ENCODE data around the gene VPS4A. TPM values are rescaled to one million over a fixed set of nuclear protein-coding genes. Genes with fewer than 3 reads are reported as not detected.

VPS4A gene
- total and polyA plus RNA-seq, 4 donors: 13.3 to 15.7 (median 14.5) TPM

DNA sequence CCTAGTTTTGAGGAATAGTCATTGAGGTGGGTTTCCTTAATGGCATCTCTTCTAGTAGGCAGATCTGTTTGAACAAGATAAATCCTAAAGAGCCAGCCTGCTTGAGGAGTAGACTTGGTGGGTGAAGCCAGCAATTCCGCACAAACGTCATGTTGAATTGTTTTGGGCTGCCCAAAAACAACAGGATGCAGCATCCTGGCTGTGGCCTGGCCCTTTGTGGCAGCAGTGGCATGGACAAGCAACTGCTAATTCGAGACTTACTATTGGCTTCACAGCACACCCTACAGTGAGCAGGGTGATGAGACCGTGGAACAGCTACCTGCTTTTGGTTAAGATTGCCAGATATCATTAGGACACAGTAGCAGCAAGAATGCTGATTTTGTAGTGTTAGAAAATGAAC lies 9.3 kb upstream of the VPS4A start:
- Histone ChIP-seq H3K4me1 (ENCODE audit: control insufficient read depth in 4 of 4, insufficient read depth in 4 of 4, low read length in 3 of 4) (no peaks in the 10 kb centered on the region), H3K9ac (ENCODE audit: low read depth in 1 of 2, low read length in 2 of 2) (no peak overlapping the region), H3K36me3 (ENCODE audit: control insufficient read depth in 4 of 4, insufficient read depth in 3 of 4, low read depth in 1 of 4, low read length in 3 of 4) (peaks cover 0 to 11% (median 2%) of the 10 kb centered on the region in 4 donors), H3K4me3 (ENCODE audit: low read depth in 1 of 3, low read length in 3 of 3) (no peak overlapping the region), H3K27ac (ENCODE audit: low read depth in 1 of 2, low read length in 2 of 2) (no peak overlapping the region), H3K9me3 (ENCODE audit: control insufficient read depth in 4 of 4, low read length in 3 of 4) (no peaks in the 10 kb centered on the region), H3K27me3 (ENCODE audit: control insufficient read depth in 4 of 4, insufficient read depth in 4 of 4, low read length in 3 of 4) (no peaks in the 10 kb centered on the region)
- DNase-seq (ENCODE audit: low spot score): no peak
- TF ChIP-seq TAF1 (conservative IDR thresholded peaks at IDR 0.05) (no peak), SP1 (IDR thresholded peaks at IDR 0.05) (no peak)
- TF ChIP-seq, protein P1, sequence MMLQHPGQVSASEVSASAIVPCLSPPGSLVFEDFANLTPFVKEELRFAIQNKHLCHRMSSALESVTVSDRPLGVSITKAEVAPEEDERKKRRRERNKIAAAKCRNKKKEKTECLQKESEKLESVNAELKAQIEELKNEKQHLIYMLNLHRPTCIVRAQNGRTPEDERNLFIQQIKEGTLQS (IDR thresholded peaks at IDR 0.05): no peak
- 92% methylated on average over 4 of the region's 4 CpGs for WGBS

DNA sequence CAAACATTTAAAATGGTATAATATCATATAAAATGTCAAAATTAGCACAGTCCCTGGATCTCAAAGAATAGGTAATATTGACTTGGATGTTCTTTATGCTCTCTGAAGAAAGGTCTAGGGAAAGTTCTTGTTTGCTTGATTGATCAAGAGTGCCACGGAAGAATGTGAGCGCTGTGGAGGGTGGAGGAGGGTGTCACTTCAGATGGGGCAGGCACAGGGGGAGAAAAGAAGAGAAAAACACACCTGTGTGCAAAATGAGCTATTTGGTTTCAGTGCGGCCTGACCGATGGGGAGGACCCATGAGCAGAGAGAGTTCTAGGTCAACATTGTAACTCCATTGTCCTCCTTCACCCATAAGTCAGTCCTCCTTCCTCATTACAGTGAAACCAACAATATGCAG lies 8.8 kb upstream of the VPS4A start:
- 97% methylated on average over 4 of the region's 4 CpGs for WGBS
- DNase-seq (ENCODE audit: low spot score): no peak
- TF ChIP-seq, protein P2, sequence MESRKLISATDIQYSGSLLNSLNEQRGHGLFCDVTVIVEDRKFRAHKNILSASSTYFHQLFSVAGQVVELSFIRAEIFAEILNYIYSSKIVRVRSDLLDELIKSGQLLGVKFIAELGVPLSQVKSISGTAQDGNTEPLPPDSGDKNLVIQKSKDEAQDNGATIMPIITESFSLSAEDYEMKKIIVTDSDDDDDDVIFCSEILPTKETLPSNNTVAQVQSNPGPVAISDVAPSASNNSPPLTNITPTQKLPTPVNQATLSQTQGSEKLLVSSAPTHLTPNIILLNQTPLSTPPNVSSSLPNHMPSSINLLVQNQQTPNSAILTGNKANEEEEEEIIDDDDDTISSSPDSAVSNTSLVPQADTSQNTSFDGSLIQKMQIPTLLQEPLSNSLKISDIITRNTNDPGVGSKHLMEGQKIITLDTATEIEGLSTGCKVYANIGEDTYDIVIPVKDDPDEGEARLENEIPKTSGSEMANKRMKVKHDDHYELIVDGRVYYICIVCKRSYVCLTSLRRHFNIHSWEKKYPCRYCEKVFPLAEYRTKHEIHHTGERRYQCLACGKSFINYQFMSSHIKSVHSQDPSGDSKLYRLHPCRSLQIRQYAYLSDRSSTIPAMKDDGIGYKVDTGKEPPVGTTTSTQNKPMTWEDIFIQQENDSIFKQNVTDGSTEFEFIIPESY (IDR thresholded peaks at IDR 0.05): no peak
- TF ChIP-seq FOXA1 (IDR thresholded peaks at IDR 0.05): no peak
- no peak for TF ChIP-seq TAF1 (conservative IDR thresholded peaks at IDR 0.05)
- TF ChIP-seq YY1 (IDR thresholded peaks at IDR 0.05): no peak
- TF ChIP-seq, protein P1 (IDR thresholded peaks at IDR 0.05): no peak
- TF ChIP-seq, protein P3, sequence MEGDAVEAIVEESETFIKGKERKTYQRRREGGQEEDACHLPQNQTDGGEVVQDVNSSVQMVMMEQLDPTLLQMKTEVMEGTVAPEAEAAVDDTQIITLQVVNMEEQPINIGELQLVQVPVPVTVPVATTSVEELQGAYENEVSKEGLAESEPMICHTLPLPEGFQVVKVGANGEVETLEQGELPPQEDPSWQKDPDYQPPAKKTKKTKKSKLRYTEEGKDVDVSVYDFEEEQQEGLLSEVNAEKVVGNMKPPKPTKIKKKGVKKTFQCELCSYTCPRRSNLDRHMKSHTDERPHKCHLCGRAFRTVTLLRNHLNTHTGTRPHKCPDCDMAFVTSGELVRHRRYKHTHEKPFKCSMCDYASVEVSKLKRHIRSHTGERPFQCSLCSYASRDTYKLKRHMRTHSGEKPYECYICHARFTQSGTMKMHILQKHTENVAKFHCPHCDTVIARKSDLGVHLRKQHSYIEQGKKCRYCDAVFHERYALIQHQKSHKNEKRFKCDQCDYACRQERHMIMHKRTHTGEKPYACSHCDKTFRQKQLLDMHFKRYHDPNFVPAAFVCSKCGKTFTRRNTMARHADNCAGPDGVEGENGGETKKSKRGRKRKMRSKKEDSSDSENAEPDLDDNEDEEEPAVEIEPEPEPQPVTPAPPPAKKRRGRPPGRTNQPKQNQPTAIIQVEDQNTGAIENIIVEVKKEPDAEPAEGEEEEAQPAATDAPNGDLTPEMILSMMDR (IDR thresholded peaks at IDR 0.05; ENCODE audit: low read depth, low read length, missing input control): no peak
- no peak for TF ChIP-seq GABPA (IDR thresholded peaks at IDR 0.05 in 1 of 2, conservative IDR thresholded peaks at IDR 0.05 in 1 of 2)
- no peak for TF ChIP-seq RAD21 (IDR thresholded peaks at IDR 0.05)
- no peak for TF ChIP-seq RXRA (IDR thresholded peaks at IDR 0.05)
- TF ChIP-seq JUND (IDR thresholded peaks at IDR 0.05): no peak
- no peak for TF ChIP-seq HNF4A (conservative IDR thresholded peaks at IDR 0.05)
- TF ChIP-seq, protein P4, sequence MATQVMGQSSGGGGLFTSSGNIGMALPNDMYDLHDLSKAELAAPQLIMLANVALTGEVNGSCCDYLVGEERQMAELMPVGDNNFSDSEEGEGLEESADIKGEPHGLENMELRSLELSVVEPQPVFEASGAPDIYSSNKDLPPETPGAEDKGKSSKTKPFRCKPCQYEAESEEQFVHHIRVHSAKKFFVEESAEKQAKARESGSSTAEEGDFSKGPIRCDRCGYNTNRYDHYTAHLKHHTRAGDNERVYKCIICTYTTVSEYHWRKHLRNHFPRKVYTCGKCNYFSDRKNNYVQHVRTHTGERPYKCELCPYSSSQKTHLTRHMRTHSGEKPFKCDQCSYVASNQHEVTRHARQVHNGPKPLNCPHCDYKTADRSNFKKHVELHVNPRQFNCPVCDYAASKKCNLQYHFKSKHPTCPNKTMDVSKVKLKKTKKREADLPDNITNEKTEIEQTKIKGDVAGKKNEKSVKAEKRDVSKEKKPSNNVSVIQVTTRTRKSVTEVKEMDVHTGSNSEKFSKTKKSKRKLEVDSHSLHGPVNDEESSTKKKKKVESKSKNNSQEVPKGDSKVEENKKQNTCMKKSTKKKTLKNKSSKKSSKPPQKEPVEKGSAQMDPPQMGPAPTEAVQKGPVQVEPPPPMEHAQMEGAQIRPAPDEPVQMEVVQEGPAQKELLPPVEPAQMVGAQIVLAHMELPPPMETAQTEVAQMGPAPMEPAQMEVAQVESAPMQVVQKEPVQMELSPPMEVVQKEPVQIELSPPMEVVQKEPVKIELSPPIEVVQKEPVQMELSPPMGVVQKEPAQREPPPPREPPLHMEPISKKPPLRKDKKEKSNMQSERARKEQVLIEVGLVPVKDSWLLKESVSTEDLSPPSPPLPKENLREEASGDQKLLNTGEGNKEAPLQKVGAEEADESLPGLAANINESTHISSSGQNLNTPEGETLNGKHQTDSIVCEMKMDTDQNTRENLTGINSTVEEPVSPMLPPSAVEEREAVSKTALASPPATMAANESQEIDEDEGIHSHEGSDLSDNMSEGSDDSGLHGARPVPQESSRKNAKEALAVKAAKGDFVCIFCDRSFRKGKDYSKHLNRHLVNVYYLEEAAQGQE (IDR thresholded peaks at IDR 0.05): no peak
- no peak for TF ChIP-seq FOXA2 (IDR thresholded peaks at IDR 0.05)
- TF ChIP-seq SP1 (IDR thresholded peaks at IDR 0.05): no peak
- no peak for TF ChIP-seq EGR1 (IDR thresholded peaks at IDR 0.05; ENCODE audit: low read depth in 2 of 2)
- TF ChIP-seq, protein P5, sequence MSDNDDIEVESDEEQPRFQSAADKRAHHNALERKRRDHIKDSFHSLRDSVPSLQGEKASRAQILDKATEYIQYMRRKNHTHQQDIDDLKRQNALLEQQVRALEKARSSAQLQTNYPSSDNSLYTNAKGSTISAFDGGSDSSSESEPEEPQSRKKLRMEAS (IDR thresholded peaks at IDR 0.05): no peak

More for the DNA sequence above, 8.8 kb upstream of the VPS4A start:
- Histone ChIP-seq H3K36me3 (ENCODE audit: control insufficient read depth in 4 of 4, insufficient read depth in 3 of 4, low read depth in 1 of 4, low read length in 3 of 4) (peaks cover 0 to 11% (median 2%) of the 10 kb centered on the region in 4 donors), H3K4me1 (ENCODE audit: control insufficient read depth in 4 of 4, insufficient read depth in 4 of 4, low read length in 3 of 4) (no peaks in the 10 kb centered on the region), H3K27ac (ENCODE audit: low read depth in 1 of 2, low read length in 2 of 2) (no peak overlapping the region), H3K9me3 (ENCODE audit: control insufficient read depth in 4 of 4, low read length in 3 of 4) (no peaks in the 10 kb centered on the region), H3K9ac (ENCODE audit: low read depth in 1 of 2, low read length in 2 of 2) (no peak overlapping the region), H3K4me3 (ENCODE audit: low read depth in 1 of 3, low read length in 3 of 3) (no peak overlapping the region), H3K27me3 (ENCODE audit: control insufficient read depth in 4 of 4, insufficient read depth in 4 of 4, low read length in 3 of 4) (no peaks in the 10 kb centered on the region)

All from liver (tissue), 9 donors.